GM12875 (cell line): Measurements from ENCODE around the gene TGFBR3.

Experiments
- H3K4me3 ChIP-seq: one replicate; pipeline ENCODE4 v1.5.1; 2011; ENCODE audit warnings: low read depth, low read length, control low read depth
- TF ChIP-seq, protein P1 (sequence below): IDR thresholded peaks from 2 replicates; pipeline ENCODE4 v1.5.1; 2011; ENCODE audit warnings: low read depth, mild to moderate bottlenecking, control low read depth, inconsistent platforms, low read length, moderate library complexity, borderline replicate concordance; ENCODE audit not compliant: insufficient read depth

TGFBR3 gene

DNA sequence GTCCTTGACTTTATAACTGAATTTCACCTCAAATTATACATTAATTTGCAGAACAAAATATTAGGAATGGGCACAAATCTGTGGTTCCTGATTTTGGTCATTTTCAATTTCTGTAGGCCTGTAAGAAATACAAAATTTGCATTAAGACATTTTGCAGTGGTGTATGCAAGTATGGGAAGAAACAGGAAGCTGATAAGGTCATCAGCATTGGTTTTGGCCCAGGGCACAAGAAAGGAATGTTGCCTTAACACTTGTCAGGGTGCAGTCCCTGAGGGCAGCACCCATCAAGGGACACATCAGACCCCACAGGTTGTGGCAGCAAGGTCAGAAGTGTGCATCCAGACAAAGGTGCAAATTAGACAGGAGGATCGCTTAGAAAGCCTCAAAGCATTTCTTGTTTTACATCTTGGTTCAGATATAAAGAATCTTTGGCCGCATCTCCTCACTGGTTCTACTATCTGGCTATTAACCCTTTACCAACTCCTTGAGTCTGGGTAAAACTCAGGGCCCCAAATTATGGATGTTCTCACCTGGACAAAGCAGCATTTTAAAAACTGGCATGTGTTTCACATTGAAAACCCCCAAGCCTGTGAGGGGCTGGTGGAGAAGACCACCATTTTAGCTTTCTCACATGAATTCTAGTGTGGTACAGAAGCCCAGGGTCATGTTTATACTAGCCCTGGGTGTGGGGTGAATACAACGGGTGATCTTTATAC is 202.9 kb downstream of the TGFBR3 start:
- TF ChIP-seq, protein P1, sequence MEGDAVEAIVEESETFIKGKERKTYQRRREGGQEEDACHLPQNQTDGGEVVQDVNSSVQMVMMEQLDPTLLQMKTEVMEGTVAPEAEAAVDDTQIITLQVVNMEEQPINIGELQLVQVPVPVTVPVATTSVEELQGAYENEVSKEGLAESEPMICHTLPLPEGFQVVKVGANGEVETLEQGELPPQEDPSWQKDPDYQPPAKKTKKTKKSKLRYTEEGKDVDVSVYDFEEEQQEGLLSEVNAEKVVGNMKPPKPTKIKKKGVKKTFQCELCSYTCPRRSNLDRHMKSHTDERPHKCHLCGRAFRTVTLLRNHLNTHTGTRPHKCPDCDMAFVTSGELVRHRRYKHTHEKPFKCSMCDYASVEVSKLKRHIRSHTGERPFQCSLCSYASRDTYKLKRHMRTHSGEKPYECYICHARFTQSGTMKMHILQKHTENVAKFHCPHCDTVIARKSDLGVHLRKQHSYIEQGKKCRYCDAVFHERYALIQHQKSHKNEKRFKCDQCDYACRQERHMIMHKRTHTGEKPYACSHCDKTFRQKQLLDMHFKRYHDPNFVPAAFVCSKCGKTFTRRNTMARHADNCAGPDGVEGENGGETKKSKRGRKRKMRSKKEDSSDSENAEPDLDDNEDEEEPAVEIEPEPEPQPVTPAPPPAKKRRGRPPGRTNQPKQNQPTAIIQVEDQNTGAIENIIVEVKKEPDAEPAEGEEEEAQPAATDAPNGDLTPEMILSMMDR, result no peak
- no peak overlapping the region for H3K4me3 ChIP-seq

DNA sequence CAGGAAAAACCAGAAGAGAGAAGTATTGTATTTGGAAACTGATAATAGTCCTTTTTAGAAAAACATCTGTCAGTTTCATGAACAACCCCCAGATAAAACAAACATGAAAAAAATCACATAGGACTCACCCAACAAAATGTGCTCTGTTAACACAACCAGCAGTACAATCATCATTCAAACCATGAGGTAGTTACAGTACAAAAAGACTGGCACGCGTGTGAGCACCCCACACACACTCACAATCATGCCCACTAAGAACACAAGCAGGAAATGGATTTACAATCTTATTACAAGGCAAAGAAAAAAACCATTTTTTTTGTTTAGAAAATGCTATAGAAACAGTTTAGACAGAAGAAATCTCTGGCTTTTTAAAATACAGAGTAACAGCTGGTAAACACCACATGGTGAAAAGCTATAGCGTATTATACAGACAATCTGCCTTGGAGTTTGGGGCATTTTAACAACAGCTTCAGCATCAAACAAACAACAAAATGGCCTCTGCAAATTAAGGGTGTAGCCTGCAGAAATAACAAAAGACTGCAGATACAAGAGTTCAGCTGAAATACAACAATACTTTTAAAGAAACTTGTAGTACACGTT is 205.3 kb downstream of the TGFBR3 start:
- TF ChIP-seq, protein P1, result no peak
- H3K4me3 ChIP-seq, result no peak overlapping the region

DNA sequence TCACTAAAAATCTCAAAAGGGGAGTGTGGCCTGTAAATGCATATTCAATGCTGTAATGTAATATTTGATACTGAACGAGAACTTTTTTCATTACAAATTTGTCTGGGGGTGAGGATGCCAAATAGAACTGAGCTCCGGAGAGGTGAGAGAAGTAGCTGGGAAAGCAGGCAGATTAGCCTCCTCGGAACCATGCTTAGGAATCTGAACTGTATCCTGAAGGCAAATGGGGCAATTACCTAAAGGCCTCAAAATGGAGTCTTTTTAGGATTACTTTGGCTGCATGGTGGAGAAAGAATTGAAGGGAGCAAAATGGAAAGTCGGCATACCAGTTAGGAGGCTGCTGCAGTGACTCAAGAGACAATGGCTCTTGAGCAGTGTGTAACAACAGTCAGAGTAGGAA is 206.5 kb downstream of the TGFBR3 start:
- no peak overlapping the region for H3K4me3 ChIP-seq
- TF ChIP-seq, protein P1, result no peak

DNA sequence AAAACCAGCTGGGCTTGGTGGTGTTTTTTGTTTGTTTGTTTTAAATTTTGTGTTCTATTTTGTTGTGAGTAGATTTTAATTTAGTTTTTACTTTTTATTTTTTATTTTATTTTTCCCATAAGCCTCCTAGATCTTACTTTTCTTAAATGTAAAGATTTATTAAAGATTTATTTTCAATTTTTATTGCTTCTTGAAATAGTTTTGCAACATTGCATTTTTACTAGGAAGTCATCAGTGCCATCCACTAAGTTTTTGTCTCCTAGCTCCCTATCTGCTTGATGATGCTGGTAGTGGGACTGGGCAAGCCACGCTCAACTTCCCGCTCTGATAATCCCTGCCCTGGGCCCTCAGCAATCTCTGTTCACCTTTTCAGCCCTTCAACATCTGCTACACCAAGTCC is 209.9 kb downstream of the TGFBR3 start:
- H3K4me3 ChIP-seq, result no peak overlapping the region
- TF ChIP-seq, protein P1, result no peak

DNA sequence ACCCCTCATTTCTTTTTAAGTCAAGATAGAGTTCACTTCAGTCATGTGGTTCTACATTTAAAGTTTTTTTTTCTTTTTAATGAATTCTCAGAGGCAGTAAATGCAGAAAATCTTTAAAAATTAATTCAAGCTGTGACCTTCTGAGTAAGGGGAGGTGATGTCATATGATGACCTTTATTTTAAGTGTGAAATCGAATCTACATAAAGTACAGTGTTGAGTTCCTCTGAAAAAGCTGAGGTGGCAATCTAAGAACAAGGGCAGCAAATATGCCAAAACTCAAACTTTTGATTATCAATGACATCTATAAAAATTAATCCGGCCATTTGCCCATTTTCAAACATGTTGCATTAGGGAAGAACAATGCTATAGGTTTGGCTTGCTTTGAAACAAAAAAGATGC is 211.8 kb downstream of the TGFBR3 start:
- no peak overlapping the region for H3K4me3 ChIP-seq
- TF ChIP-seq, protein P1, result no peak

DNA sequence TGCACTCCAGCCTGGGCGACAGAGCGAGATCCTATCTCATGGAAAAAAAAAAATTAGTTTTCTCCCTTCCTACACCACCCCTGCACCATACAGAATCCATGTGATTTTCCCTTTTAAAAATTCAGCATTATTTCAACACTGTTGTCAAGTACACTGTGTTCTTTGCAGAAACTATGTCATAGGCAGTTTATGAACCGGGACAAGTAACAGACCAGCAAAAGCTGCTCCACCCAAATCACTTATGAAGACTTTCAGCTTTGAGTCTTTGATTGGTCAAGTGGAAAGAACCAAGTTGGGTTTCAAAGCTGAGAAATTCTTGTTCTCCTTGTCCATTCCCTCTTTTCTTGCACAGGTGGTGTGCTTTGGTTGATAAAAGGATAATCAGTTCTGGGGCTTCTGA is 212.3 kb downstream of the TGFBR3 start:
- TF ChIP-seq, protein P1, result no peak
- H3K4me3 ChIP-seq, result no peak overlapping the region

DNA sequence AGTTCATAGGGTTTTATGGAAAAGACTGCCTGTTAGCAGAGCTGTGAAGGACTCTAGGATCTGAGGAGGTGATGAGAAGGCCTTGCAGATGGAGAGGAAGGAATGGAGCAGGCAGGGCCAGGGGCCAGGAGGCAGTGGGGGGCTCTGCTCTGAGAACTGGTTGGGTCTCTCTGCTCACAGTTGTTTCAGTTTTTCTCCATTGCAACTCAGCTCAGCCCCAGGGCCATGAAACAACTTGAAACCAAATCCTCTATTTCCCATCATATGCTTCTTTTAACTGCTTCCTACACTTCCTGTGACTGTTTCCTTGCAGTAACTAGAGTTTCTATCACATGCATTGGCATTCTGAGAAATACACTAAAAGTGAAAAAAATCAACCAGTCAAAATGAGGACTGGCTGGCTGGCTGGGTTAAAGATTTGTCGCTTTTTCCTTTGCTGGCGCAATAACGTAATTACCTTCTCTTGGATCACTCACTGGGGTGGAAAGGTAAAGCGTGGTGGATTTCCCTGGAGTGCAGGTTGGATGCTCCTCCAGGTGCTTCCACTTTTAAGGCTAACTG is 213.3 kb downstream of the TGFBR3 start:
- H3K4me3 ChIP-seq, result no peak overlapping the region
- TF ChIP-seq, protein P1, result no peak
